Activated CD4-positive, alpha-beta T cell treated with anti-CD3 and anti-CD28 coated beads, Interleukin-2, amount 10 ng/mL, durations not matched to agents 24 days and 14 days (primary cell): Measurements from ENCODE around the gene RPRML. TPM values are rescaled to one million over a fixed set of nuclear protein-coding genes. Genes with fewer than 3 reads are reported as not detected.

Source experiments
- DNase-seq: peaks from one replicate; pipeline ENCODE4 v3.0.0; 2022
- H3K27ac Mint-ChIP-seq: one replicate; pipeline ENCODE4 v1.8.0; 2022; ENCODE audit warnings: mild to moderate bottlenecking, mixed read lengths
- H3K27me3 Mint-ChIP-seq: one replicate; pipeline ENCODE4 v1.8.0; 2022; ENCODE audit warnings: mixed read lengths
- H3K36me3 Mint-ChIP-seq: one replicate; pipeline ENCODE4 v1.8.0; 2022; ENCODE audit warnings: low read depth, mild to moderate bottlenecking, mixed read lengths
- H3K4me1 Mint-ChIP-seq: one replicate; pipeline ENCODE4 v1.8.0; 2021; ENCODE audit warnings: mixed read lengths
- H3K4me3 Mint-ChIP-seq: one replicate; pipeline ENCODE4 v1.8.0; 2022; ENCODE audit warnings: mild to moderate bottlenecking, moderate library complexity, mixed read lengths
- H3K9me3 Mint-ChIP-seq: one replicate; pipeline ENCODE4 v1.8.0; 2021; ENCODE audit warnings: mixed read lengths
- intact Hi-C: fragments of 100-400 bp; cut with micrococcal nuclease; formaldehyde crosslinking; loops from one replicate; pipeline ENCODE4 v1.15.1; 2023
- total RNA-seq: library from RNA; stranded (reverse); gene quantifications from 2 replicates; pipeline ENCODE4 v1.2.3, GENCODE V29; 2022

RPRML gene
- total RNA-seq, 1 donor from 2014 or later, result not detected

DNA sequence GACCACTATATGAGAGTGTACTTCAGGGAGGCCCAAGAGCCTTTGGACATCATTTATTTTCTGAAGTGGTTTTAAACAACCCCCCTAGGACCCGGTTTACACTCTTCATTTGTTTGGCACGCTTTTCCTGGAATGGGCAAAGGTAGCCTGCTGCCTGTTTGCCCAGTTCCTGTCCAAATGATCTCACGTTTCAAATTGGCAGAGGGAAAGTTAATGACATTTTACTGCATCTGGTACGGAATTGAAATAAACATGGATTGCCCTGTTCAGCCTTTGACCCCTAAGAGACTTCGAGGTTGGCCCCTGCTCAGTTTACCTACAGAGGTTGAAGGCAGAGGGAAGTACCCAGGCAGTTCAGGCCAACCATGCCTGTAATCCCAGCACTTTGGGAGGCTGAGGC, 5.8 kb upstream of the RPRML start:
- H3K27ac Mint-ChIP-seq, result no peak overlapping the region
- no peaks in the 10 kb centered on the region for H3K9me3 Mint-ChIP-seq
- intact Hi-C loops, result no loop called here
- H3K4me1 Mint-ChIP-seq, result peaks cover 2% of the 10 kb centered on the region
- no peak overlapping the region for H3K4me3 Mint-ChIP-seq
- H3K27me3 Mint-ChIP-seq, result peaks cover 29% of the 10 kb centered on the region
- no peak for DNase-seq
- H3K36me3 Mint-ChIP-seq, result no peaks in the 10 kb centered on the region

DNA sequence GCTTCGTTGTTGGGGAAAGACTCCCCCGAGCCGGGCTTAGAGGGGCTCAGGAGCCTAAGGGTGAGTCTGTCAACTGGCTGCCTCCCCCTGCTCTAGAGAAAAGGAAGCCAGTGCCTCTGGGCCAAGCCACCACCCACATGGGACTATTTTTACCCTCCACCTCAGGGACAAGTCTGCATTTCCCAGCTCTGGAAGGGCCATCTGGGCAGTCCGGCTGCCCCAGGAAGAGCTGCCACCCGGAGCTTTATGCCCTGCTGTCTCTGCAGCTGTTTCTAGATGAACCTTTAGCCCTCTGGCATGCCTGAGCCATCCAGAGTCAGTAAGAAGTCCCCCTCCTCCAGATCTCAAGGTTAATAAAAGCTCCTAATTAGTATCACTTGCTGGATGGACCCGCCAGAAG, 5.3 kb upstream of the RPRML start:
- intact Hi-C loops, result no loop called here
- H3K4me1 Mint-ChIP-seq, result peaks cover 2% of the 10 kb centered on the region
- DNase-seq, result no peak
- peaks cover 31% of the 10 kb centered on the region for H3K27me3 Mint-ChIP-seq
- H3K27ac Mint-ChIP-seq, result no peak overlapping the region
- H3K4me3 Mint-ChIP-seq, result no peak overlapping the region
- no peaks in the 10 kb centered on the region for H3K9me3 Mint-ChIP-seq
- H3K36me3 Mint-ChIP-seq, result no peaks in the 10 kb centered on the region

DNA sequence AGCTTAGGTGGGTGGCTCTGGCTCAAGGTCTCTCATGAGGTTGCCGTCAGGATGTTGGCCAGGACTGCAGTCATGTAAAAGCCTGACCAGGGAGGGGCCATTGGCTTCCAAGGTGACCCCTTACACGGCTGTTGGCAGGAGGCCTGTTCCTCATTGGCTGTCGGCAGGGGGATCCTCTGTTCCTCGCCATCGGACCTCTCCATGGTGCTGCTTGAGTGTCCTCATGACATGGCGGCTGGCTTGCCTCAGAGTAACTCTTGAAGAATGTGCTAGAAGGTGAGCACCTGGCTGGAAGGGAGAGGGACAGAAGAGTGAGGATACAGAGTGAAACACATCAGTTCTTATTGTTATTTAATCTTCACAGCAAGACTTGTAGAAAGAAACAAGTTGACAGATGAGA, 4.7 kb upstream of the RPRML start:
- no peak for DNase-seq
- no peak overlapping the region for H3K4me3 Mint-ChIP-seq
- H3K36me3 Mint-ChIP-seq, result no peaks in the 10 kb centered on the region
- no peaks in the 10 kb centered on the region for H3K9me3 Mint-ChIP-seq
- peaks cover 31% of the 10 kb centered on the region for H3K27me3 Mint-ChIP-seq
- no peak overlapping the region for H3K27ac Mint-ChIP-seq
- intact Hi-C loops, result no loop called here
- H3K4me1 Mint-ChIP-seq, result peaks cover 2% of the 10 kb centered on the region

DNA sequence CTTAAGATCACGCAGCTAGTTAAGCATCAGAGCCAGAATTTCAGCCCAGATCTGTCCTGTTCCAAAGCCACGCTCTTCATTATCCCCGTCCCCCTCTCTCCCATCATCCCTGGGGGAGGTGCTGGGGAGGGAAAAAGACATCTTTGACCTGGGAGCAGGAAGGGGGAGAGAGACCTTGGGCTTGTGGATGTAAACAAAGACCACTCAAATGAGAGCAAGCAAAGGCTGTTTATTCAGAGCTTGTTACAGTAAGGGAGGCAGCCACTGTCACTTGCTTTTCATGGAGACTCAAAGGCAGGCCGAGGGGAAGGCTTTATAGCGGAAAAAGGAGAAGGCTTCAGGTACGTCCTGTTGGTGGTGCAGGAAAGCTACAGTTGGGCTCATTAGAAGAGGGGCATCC, 3.5 kb upstream of the RPRML start:
- Mint-ChIP-seq H3K4me3 (no peak overlapping the region), H3K36me3 (peaks cover 2% of the 10 kb centered on the region), H3K4me1 (peaks cover 8% of the 10 kb centered on the region), H3K27me3 (peaks cover 34% of the 10 kb centered on the region), H3K9me3 (no peaks in the 10 kb centered on the region), H3K27ac (no peak overlapping the region)
- no peak for DNase-seq
- intact Hi-C loops, result no loop called here

DNA sequence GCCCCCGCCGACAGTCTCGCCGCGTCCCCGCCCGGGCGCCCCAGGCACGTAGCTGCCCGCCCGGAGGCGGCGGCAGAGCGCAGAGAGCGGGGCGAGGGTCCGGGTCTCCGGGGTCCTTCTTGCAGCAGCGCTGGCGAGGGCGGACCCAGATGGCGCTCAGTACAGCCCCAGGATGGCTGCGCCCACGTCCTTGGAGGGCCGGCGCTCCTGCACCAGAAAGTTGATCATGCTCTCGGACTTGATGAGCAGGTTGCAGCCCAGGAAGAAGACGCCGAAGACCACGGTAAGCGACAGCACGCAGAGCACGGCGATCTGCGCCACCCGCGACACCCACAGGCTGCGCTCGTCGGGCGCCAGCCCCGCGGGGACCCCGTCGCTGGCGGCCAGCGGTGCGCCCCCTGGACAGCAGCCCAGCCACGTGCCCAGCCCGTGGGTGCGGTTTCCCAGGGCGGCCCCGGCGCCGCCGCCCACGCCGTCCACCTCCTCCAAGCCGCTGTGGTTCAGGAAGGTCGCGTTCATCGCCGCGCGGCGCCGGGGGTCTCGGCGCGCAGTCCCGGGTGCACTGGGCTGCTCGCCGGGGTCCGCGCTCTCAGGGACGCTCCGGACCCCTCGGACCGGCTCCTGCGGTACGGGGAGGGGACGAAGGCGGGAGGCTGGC, 435 bp downstream of the RPRML start:
- no peaks in the 10 kb centered on the region for H3K9me3 Mint-ChIP-seq

DNA sequence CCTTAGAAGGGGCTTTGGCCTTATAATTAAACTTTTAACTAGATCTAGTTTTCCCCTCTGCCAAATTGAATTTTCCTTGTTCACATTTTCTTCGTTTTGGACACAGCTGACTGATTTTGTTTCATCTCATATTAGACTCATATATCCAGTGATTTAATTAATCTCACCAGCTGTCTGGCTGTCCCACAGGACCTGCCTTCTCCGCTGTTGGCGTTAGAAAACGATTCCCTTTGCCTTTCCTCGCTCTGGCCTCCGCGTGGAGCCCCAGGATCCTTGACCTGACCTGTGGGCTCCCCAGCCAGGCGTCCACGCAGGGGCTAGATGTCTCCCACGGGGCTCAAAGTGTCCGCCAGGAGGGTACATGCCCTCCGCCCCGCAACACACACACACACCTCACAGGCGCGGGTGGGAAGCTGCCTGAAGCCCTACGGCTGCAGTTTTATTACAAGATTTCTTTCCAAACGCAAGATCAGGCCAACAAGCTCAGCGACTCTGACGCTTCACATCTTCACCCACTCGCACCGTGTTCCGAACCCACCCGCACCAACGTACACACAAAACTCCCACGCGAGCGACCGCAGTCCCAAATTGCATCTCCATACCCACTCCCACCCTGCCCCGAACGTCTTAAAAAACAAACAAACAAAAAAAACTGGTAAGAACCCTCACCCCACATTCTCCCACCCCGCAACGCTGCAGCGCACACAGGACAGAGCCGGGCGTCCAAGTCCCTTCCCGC, 1.1 kb downstream of the RPRML start:
- Mint-ChIP-seq H3K36me3 (peaks cover 2% of the 10 kb centered on the region), H3K9me3 (no peaks in the 10 kb centered on the region), H3K27me3 (peaks cover 47% of the 10 kb centered on the region), H3K4me1 (peaks cover 8% of the 10 kb centered on the region), H3K27ac (peak overlapping the region; percentile 72), H3K4me3 (peak overlapping the region; percentile 86)
- DNase-seq, result no peak
- intact Hi-C loops, result no loop called here

More for the DNA sequence above, 435 bp downstream of the RPRML start:
- Mint-ChIP-seq H3K4me3 (peak overlapping the region; percentile 86), H3K36me3 (peaks cover 2% of the 10 kb centered on the region), H3K4me1 (peaks cover 8% of the 10 kb centered on the region), H3K27ac (no peak overlapping the region), H3K27me3 (peaks cover 48% of the 10 kb centered on the region)
- DNase-seq, result peak; percentile 60
- intact Hi-C loops, result no loop called here

DNA sequence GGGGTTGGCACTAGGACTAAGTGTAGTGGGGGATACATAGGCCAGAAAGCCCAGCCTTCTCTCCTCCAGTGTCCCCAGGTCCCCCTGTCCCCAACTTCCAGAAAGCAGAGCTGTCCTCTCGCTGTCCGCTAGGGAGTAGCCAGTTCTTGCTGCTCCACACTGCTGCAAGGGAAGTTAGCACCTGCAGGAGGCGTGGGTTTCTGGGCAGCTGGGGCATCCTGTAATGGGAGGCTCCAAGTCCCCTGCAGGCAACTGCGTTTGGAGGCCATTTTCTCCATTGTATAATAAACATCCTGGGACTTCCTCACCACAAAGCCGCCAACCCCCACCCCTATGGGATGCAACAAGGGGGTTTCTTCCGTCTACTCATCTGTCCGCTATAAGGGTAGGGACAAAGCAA, 1.7 kb downstream of the RPRML start:
- Mint-ChIP-seq H3K27ac (no peak overlapping the region), H3K4me3 (no peak overlapping the region), H3K27me3 (peaks cover 44% of the 10 kb centered on the region), H3K36me3 (peaks cover 2% of the 10 kb centered on the region), H3K4me1 (peaks cover 8% of the 10 kb centered on the region), H3K9me3 (no peaks in the 10 kb centered on the region)
- intact Hi-C loops, result no loop called here
- no peak for DNase-seq

DNA sequence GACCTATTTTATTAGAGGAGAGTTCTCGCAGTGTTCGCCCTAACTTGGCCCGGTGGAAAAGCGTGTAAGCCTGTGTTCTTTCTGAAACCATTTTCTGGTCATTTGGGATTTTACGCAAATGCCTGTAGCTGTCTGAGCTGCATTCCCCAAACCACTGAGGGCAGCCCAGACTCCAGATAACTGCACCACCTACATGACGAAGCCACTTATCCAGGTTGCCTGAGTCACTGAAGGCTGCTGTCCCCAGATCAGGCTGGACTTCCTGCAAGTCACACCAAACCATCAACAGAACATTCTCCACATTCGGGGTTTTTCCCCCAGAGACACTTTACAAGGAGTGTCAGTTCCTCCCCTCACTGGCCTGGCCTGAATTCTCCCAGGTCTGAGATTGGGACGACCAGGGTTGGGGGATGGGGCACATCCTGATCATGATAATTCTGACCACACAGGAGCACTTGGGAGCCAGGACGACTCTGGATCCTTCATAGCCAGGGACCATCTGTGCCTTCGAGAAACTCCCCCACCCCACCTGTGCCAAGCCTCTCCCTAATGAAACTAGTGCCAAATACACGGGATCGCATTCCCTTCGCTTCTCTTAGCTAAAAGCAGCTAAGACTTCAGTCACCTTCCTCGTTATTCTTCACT, 2.3 kb downstream of the RPRML start:
- Mint-ChIP-seq H3K27ac (no peak overlapping the region), H3K9me3 (no peaks in the 10 kb centered on the region), H3K36me3 (peaks cover 2% of the 10 kb centered on the region), H3K4me3 (no peak overlapping the region), H3K27me3 (peaks cover 43% of the 10 kb centered on the region), H3K4me1 (peaks cover 8% of the 10 kb centered on the region)
- DNase-seq, result no peak
- intact Hi-C loops, result no loop called here

DNA sequence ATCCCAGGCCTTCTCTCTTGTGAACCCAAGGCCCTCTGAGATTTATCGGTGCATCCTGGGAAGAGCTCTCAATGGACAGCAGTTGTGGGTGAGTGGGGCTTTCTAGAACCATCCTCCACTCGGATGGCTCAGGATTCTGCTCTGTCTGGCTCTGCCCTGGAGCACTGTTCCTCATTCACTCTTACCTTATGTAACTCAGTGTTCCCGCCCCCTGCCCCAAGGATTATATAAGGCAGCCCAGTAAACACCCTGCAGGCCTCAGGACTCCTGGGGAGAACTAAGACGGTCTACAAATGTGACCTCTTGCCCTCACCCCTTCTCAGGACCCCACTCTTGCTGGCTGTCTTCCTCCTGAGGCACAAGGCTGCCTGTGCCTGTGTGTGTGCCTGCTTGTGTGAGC, 3.8 kb downstream of the RPRML start:
- intact Hi-C loops, result no loop called here
- no peaks in the 10 kb centered on the region for H3K9me3 Mint-ChIP-seq
- H3K4me3 Mint-ChIP-seq, result no peak overlapping the region
- H3K27me3 Mint-ChIP-seq, result peaks cover 35% of the 10 kb centered on the region
- H3K36me3 Mint-ChIP-seq, result peaks cover 2% of the 10 kb centered on the region
- H3K4me1 Mint-ChIP-seq, result peaks cover 8% of the 10 kb centered on the region
- DNase-seq, result no peak
- no peak overlapping the region for H3K27ac Mint-ChIP-seq

DNA sequence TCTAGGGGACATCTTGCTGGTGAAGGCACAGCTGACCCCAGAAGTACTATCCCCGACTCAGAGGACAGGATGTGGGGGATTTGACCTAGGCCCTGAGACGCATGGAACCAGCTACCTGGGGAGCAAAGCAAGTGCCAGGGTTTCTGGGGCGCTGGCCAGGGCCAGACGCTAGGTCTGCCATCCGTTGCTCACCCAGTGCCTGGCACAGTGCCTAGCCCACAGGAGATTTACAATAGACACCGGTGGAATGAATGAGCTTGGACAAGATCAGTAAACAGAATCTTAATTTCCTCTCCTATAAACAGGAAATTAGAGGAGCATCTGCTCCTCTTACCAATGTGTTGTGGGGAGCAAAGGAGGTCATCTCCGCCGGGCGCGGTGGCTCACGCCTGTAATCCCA, 5.0 kb downstream of the RPRML start:
- peaks cover 2% of the 10 kb centered on the region for H3K36me3 Mint-ChIP-seq
- intact Hi-C loops, result no loop called here
- peaks cover 26% of the 10 kb centered on the region for H3K27me3 Mint-ChIP-seq
- no peak overlapping the region for H3K4me3 Mint-ChIP-seq
- peaks cover 6% of the 10 kb centered on the region for H3K4me1 Mint-ChIP-seq
- H3K9me3 Mint-ChIP-seq, result no peaks in the 10 kb centered on the region
- H3K27ac Mint-ChIP-seq, result no peak overlapping the region
- no peak for DNase-seq

DNA sequence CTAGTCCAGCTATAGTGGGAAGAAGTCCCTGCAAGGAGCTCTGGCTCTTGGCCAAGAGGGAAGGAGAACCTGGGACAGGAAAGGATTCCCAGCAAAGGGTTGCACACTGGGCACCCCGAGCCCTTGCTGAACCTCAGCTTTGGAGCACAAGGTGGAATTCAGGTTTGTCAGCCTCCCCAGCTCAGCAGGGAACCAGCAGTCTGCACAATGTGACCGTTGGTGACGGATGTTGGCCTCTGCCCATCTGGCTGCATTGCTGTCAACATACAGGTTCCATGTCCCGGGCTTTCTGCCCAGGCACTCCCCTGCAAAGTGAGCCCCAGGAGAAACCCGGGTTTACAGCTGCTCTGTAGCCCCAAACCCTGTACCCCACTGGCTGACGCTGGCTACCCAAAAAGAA, 6.7 kb downstream of the RPRML start:
- intact Hi-C loops, result no loop called here
- Mint-ChIP-seq H3K27ac (no peak overlapping the region), H3K9me3 (no peaks in the 10 kb centered on the region), H3K27me3 (peaks cover 15% of the 10 kb centered on the region), H3K36me3 (no peaks in the 10 kb centered on the region), H3K4me3 (no peak overlapping the region), H3K4me1 (no peaks in the 10 kb centered on the region)
- no peak for DNase-seq

DNA sequence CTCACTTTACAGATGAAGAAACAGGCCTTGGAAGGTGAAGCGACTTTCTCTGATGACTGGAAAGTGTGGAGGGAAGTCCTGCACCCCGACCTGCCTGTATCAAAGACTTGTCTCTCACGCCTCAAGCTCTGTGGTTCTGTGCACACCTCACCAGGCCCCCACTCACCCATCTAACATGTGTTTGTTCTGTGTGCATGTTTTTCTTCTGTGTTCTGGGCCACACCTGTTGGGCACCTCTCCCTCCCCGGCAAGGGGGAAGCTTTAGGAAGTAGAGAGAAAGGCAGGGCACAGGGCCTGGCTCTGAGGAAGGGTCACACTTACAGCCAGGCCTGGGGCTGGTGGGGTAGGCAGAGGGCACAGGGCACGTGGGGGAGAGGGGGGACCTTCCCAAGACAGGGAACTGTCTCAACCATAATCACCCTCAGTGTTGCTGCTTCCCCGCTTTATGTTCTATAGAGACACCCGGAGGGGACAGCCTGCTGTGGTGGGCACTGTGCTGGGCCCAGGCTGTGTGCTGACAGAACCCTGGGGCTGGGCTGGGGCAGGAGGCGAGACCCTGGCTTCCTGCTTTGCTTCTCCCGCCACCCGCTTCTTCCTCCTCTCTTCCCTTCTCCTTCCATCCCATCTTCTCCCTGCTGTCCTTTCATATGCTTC, 7.3 kb downstream of the RPRML start:
- no peak overlapping the region for H3K4me3 Mint-ChIP-seq
- H3K9me3 Mint-ChIP-seq, result no peaks in the 10 kb centered on the region
- no peak overlapping the region for H3K27ac Mint-ChIP-seq

DNA sequence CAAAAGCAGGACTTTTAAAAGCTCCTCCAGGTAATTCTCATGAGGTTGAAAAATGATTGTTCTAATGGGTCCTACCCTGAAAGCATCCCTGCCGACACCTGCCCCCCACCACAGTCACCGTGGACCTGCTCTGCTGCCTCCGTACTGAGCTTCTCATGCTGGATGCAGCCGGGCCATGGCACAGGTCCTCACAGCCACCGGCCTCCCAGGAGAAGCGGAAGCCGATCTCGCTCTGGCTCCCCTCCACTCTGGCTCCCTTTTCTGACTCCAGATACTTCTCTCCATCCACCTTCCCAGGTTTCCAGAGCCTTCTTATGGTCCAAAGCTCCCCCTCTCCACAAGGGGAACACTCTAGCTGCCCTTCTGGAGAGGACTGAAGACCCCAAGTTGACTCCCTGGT, 10.2 kb downstream of the RPRML start:
- no peak overlapping the region for H3K27ac Mint-ChIP-seq
- no peak for DNase-seq
- intact Hi-C loops, result no loop called here

More for the DNA sequence above, 7.3 kb downstream of the RPRML start:
- Mint-ChIP-seq H3K36me3 (no peaks in the 10 kb centered on the region), H3K4me1 (no peaks in the 10 kb centered on the region), H3K27me3 (peaks cover 9% of the 10 kb centered on the region)
- intact Hi-C loops, result no loop called here
- no peak for DNase-seq

More for the DNA sequence above, 10.2 kb downstream of the RPRML start:
- Mint-ChIP-seq H3K4me3 (no peak overlapping the region), H3K4me1 (peaks cover 2% of the 10 kb centered on the region), H3K9me3 (no peaks in the 10 kb centered on the region), H3K36me3 (no peaks in the 10 kb centered on the region), H3K27me3 (no peaks in the 10 kb centered on the region)
